Body of pancreas (tissue), 4 donors: ENCODE results near the gene THOC1.

Experiments
- POLR2A ChIP-seq, 3 donors: fragments of 450-650 bp; IDR thresholded peaks; one replicate each; pipeline ENCODE4 v1.6.1; 2016; ENCODE audit warnings: antibody characterized with exemption in 3 of 3, mild to moderate bottlenecking in 2 of 3
- TF ChIP-seq, protein P1 (sequence below), 7 experiments: fragments of 450-650 bp in 4 of 7; fragments of 200-600 bp in 3 of 7; sonication (generic) in 3 of 7; IDR thresholded peaks; one replicate each; pipeline ENCODE4 v1.5.1; 2016 to 2019; ENCODE audit warnings: antibody characterized with exemption in 7 of 7

DNA sequence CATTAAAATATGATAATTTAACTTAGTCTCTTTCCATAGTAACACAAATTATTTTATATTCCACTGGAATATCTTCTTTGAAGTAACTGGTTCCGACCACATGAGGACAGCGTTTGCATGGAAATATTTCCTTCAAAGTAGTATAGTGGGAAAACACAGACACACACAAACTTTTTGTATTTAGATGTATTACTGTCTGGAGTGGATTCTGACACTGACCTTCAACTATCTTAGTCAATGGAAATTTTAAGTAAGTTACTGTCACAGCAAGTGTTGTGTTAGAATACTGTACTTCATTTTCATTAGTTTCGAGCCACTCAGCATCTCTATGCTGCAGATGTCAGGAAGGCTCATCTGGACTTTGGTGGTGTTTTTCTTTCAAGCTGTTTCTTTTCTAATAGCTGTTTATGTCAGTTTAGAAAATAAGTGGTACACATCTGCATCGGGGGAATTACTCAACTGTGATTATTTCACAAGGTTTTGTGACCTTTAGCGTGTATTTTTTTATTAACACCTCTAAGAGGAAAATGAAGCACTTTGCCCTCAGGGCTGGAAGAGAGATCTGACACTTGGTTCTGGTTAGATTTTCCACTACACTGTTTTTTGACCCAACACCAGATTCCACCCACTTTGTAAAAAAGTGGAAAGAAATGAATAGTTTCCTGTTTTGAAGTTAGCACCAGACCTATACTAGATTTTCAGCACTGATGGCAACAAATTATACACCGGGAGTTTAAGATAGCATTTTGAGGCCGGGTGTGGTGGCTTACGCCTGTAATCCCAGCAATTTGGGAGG, 18.9 kb upstream of the THOC1 start:
- TF ChIP-seq, protein P1, sequence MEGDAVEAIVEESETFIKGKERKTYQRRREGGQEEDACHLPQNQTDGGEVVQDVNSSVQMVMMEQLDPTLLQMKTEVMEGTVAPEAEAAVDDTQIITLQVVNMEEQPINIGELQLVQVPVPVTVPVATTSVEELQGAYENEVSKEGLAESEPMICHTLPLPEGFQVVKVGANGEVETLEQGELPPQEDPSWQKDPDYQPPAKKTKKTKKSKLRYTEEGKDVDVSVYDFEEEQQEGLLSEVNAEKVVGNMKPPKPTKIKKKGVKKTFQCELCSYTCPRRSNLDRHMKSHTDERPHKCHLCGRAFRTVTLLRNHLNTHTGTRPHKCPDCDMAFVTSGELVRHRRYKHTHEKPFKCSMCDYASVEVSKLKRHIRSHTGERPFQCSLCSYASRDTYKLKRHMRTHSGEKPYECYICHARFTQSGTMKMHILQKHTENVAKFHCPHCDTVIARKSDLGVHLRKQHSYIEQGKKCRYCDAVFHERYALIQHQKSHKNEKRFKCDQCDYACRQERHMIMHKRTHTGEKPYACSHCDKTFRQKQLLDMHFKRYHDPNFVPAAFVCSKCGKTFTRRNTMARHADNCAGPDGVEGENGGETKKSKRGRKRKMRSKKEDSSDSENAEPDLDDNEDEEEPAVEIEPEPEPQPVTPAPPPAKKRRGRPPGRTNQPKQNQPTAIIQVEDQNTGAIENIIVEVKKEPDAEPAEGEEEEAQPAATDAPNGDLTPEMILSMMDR (IDR thresholded peaks at IDR 0.05): peak in 6 of 7 experiments; percentile 28 to 69 (median 68)
- TF ChIP-seq POLR2A (IDR thresholded peaks at IDR 0.05): no peak
